Tibial artery (tissue), 4 donors: ENCODE results near the gene OR5B2.

Source experiments
- DNase-seq, 2 donors: peaks; one replicate each; pipeline ENCODE4 v3.0.0-alpha.2; 2019
- H3K27ac ChIP-seq, 2 donors: fragments of 200-600 bp; sonication (generic) in 1 of 2; 1 replicate in 1 of 2; 2 replicates in 1 of 2; pipeline ENCODE4 v1.5.1; 2018 to 2019; ENCODE audit warnings: mild to moderate bottlenecking in 1 of 2
- H3K27me3 ChIP-seq, 2 donors: fragments of 200-600 bp; sonication (generic) in 1 of 2; one replicate each; pipeline versions ENCODE4 v1.5.1 to v1.6.0; 2016 to 2019
- H3K36me3 ChIP-seq, 3 donors: fragments of 200-600 bp; sonication (generic) in 2 of 3; one replicate each; pipeline ENCODE4 v1.5.1; 2016 to 2019; ENCODE audit warnings: mild to moderate bottlenecking in 2 of 3
- H3K4me1 ChIP-seq, 4 donors: fragments of 200-600 bp; sonication (generic) in 2 of 4; 1 replicate in 3 of 4; 2 replicates in 1 of 4; pipeline ENCODE4 v1.5.1; 2016 to 2019
- H3K4me3 ChIP-seq, 2 donors: fragments of 200-600 bp; sonication (generic) in 1 of 2; 1 replicate in 1 of 2; 2 replicates in 1 of 2; pipeline ENCODE4 v1.5.1; 2018 to 2019; ENCODE audit warnings: mild to moderate bottlenecking in 2 of 2
- H3K9me3 ChIP-seq, 3 donors: fragments of 200-600 bp; sonication (generic) in 1 of 3; one replicate each; pipeline ENCODE4 v1.5.1; 2016 to 2019
- CTCF ChIP-seq, 2 experiments: fragments of 200-600 bp in 1 of 2; fragments of 450-650 bp in 1 of 2; IDR thresholded peaks; one replicate each; pipeline ENCODE4 v1.5.1; 2017 to 2019; ENCODE audit warnings: antibody characterized with exemption in 2 of 2, mild to moderate bottlenecking in 1 of 2, moderate library complexity in 1 of 2
- intact Hi-C: fragments of 100-400 bp; cut with DNase I; formaldehyde crosslinking; loops from one replicate; pipeline ENCODE4 v1.15.0; 2023; ENCODE audit warnings: low total_unique reads

The OR5B2 gene

GRCh38 chr11:58428021-58428420 is at the start of gene OR5B2:
OR5B2 (minus strand) TSS chr11:58428121; CDS start chr11:58423261, 4,860 bp downstream.
- Histone ChIP-seq H3K4me1 (no peaks in the 10 kb centered on the region), H3K4me3 (no peak within 1 kb of the TSS), H3K9me3 (peaks cover 0 to 3% (median 0%) of the 10 kb centered on the region in 3 donors), H3K27me3 (no peaks in the 10 kb centered on the region), H3K27ac (no peak within 1 kb of the TSS), H3K36me3 (no peaks in the 10 kb centered on the region)
- intact Hi-C loops = no loop called here
- DNase-seq = no peak
- TF ChIP-seq CTCF (IDR thresholded peaks at IDR 0.05) = no peak

DNA sequence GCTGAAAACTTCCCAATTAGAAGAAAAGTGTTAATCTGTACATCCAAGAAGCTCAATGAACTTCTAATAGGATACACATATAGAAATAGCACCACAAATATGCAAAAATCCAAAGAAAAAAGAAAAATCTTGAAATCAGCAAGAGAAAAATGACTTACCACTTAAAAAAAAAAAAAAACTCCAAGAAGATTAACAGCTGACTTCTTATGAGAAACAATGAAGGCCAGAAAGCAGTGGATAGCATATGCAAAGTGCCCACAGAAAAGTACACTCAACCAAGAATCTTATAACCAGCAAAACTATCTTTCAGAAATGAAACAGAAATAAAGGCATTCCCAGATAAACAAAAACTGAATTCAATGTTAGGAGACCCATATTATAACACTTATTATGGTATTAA is 44.0 kb upstream of the OR5B2 start:
- no peak overlapping the region for H3K27ac ChIP-seq
- no peaks in the 10 kb centered on the region for H3K4me1 ChIP-seq
- no peak for TF ChIP-seq CTCF (IDR thresholded peaks at IDR 0.05)
- intact Hi-C loops = no loop called here
- H3K9me3 ChIP-seq = peaks cover 0 to 17% (median 9%) of the 10 kb centered on the region in 3 donors
- no peaks in the 10 kb centered on the region for H3K36me3 ChIP-seq
- H3K4me3 ChIP-seq = no peak overlapping the region
- DNase-seq = no peak
- H3K27me3 ChIP-seq = no peaks in the 10 kb centered on the region

DNA sequence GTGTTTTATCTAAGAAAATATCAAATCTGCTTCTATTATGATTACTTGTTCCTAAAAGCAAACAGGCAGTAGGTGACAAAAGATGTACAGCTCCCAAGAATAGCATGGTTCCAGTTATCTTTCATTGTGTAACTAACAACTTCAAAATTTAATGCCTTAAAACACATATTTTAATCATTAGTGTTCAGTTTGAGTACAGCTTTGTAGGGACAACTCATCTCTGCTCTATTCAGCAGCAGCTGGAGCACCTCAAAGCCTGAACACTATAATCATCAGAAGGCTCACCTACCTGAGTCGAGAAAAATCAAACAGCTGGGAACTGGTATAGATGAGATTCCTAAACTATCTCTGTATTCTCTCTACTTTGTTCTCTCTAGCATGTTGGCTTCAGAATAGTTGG is 38.4 kb upstream of the OR5B2 start:
- intact Hi-C loops = no loop called here
- no peak overlapping the region for H3K4me3 ChIP-seq
- H3K27ac ChIP-seq = no peak overlapping the region
- H3K4me1 ChIP-seq = no peaks in the 10 kb centered on the region
- no peaks in the 10 kb centered on the region for H3K27me3 ChIP-seq
- no peaks in the 10 kb centered on the region for H3K36me3 ChIP-seq
- H3K9me3 ChIP-seq = peaks cover 0 to 9% (median 0%) of the 10 kb centered on the region in 3 donors
- TF ChIP-seq CTCF (IDR thresholded peaks at IDR 0.05) = no peak
- no peak for DNase-seq

- peaks cover 0 to 3% (median 0%) of the 10 kb centered on the region in 3 donors for H3K9me3 ChIP-seq
- H3K4me1 ChIP-seq = no peaks in the 10 kb centered on the region
- DNase-seq = no peak
- H3K4me3 ChIP-seq = no peak overlapping the region
- no peak overlapping the region for H3K27ac ChIP-seq
- intact Hi-C loops = no loop called here
- H3K27me3 ChIP-seq = no peaks in the 10 kb centered on the region
- TF ChIP-seq CTCF (IDR thresholded peaks at IDR 0.05) = no peak
- H3K36me3 ChIP-seq = no peaks in the 10 kb centered on the region
These were observed 37.8 kb upstream of the OR5B2 start for GRCh38 chr11:58465690-58466089.

DNA sequence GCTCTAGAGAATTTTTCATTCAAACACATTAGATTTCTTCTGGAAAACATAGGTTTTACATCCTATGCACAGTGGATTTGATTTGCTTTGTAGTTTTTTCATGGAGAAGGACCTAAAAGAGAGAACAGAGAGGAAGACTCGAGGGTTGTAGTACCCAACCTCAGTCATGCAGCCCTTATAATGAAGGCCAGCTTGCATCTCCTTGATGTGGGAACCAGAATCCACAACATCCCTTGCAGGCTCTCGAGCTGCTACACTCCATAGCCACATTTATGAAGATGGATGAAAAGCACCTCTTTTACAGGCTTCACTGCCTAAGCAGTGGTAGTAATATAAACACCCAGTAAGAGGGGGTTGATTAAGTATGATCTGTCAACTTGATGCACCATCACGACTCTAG is 23.7 kb upstream of the OR5B2 start:
- no peak for TF ChIP-seq CTCF (IDR thresholded peaks at IDR 0.05)
- intact Hi-C loops = no loop called here
- no peak overlapping the region for H3K4me3 ChIP-seq
- DNase-seq = no peak
- H3K27ac ChIP-seq = no peak overlapping the region
- H3K9me3 ChIP-seq = peaks cover 0 to 11% (median 4%) of the 10 kb centered on the region in 3 donors
- no peaks in the 10 kb centered on the region for H3K36me3 ChIP-seq
- H3K4me1 ChIP-seq = no peaks in the 10 kb centered on the region
- H3K27me3 ChIP-seq = no peaks in the 10 kb centered on the region

GRCh38 chr11:58446294-58446693 is 18.4 kb upstream of the OR5B2 start:
- no peaks in the 10 kb centered on the region for H3K36me3 ChIP-seq
- no peak overlapping the region for H3K4me3 ChIP-seq
- H3K27ac ChIP-seq = no peak overlapping the region
- TF ChIP-seq CTCF (IDR thresholded peaks at IDR 0.05) = no peak
- DNase-seq = no peak
- intact Hi-C loops = no loop called here
- no peaks in the 10 kb centered on the region for H3K27me3 ChIP-seq
- H3K9me3 ChIP-seq = peaks cover 3 to 33% (median 25%) of the 10 kb centered on the region in 3 donors
- no peaks in the 10 kb centered on the region for H3K4me1 ChIP-seq
